ENCODE data around the gene SIPA1L3.
A peak's percentile ranks its signal among the peaks of the same experiment; 100 is the strongest.

SIPA1L3 gene

DNA sequence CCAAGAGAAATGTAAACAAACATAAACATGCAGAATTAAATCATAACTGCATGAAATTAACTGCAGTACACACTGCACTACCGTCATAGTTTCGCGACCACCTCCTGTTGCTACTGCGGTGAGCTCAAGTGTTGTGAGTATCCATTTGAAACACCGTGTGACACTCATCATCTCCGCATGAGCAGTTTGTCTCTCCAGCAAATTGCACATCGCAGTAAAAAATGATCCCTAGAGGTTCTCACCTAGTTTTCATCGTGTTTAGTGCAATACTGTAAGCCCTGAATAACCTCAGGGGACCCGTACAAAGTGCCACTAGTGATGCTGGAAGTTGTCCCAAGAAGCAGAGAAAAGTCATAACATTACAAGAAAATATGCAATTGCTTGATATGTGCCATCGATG, 169.3 kb downstream of the SIPA1L3 start:
- no peak for DNase-seq

DNA sequence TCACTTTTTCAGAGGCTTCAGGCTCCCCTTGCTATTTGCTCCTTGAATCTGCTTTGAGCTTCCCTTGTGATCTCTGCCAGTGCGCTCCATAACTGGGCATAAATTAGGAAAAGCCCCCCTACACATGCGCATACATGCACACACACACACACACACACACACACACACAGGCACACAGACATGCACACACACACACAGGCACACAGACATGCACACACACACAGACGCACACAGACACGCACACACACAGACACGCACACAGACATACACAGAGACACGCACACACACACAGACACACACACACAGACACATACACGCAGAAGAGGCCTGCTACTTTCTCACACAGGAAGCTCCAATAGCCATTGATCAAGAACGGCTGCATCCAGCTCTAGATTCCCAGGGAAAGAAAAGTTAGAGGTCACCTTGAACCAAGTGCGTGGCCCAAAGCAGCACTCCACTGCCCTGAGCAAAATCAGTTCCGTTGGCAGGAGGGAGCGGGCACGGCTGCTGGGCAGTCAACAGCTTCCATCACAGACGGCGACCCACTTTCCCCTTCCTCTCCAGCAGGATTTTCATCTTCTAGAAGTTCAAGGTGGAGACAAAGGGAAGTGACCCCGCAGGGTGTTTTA, 171.4 kb downstream of the SIPA1L3 start:
- no peak for DNase-seq

DNA sequence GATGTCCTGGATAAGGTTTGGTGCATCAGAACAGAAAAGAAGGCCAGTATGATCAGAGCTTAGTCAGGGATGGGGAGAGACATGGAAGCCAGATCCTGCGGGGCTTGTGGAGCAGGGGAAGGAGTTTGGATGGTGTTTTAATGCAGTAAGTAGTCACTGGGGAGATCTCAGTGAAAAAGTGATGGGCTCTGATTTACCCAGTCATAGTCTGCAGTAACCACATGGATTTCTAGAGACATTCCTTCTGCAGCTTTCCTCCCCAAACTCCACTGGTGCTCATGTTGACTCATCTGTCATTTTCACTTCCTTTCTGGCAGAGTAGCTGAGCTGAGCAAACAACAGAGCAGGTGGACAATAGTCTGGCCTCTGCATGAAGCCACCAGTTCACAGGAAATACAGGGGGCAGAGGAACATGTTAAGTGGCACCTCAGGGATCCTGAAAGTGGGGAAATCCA, 172.9 kb downstream of the SIPA1L3 start:
- peak; percentile 98 for DNase-seq

DNA sequence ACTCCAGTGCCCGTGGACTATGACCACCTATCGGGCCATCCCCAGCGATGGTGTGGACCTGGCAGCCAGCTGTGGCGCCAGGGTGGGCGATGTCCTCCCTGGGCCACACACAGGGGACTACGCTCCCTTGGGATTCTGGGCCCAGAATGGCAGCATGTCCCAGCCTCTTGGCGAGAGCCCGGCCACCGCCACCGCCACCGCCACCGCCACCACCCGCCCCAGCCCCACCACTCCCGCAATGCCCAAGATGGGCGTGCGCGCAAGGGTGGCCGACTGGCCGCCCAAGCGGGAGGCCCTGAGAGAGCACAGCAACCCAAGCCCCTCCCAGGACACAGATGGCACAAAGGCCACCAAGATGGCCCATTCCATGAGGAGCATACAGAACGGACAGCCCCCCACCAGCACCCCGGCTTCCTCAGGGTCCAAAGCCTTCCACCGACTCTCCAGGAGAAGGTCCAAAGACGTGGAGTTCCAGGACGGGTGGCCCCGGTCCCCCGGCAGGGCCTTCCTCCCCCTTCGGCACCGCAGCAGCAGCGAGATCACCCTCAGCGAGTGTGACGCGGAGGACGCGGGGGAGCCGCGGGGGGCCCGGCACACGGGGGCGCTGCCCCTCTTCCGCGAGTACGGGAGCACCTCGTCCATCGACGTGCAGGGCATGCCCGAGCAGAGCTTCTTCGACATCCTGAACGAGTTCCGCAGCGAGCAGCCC, 174.7 kb downstream of the SIPA1L3 start:
- DNase-seq = no peak

DNA sequence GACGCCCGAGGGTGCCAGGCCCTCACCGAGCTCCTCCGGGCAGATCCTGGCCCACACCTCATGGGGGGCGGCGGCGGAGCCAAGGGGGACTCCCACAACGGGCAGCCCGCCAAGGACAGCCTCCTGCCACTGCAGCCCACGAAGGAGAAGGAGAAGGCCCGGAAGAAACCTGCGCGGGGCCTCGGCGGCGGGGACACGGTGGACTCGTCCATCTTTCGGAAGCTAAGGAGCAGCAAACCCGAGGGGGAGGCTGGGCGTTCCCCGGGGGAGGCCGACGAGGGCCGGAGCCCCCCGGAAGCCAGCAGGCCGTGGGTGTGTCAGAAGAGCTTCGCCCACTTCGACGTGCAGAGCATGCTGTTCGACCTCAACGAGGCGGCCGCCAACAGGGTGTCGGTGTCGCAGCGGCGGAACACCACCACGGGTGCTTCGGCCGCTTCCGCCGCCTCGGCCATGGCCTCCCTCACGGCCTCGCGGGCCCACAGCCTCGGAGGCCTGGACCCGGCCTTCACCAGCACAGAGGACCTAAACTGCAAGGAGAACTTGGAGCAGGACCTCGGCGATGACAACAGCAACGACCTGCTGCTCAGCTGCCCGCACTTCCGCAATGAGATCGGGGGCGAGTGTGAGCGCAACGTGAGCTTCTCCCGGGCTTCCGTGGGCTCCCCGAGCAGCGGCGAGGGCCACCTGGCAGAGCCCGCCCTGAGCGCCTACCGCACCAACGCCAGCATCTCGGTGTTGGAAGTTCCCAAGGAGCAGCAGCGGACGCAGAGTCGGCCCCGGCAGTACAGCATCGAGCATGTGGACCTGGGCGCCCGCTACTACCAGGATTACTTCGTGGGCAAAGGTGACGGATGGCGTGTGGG, 175.5 kb downstream of the SIPA1L3 start:
- DNase-seq = no peak

DNA sequence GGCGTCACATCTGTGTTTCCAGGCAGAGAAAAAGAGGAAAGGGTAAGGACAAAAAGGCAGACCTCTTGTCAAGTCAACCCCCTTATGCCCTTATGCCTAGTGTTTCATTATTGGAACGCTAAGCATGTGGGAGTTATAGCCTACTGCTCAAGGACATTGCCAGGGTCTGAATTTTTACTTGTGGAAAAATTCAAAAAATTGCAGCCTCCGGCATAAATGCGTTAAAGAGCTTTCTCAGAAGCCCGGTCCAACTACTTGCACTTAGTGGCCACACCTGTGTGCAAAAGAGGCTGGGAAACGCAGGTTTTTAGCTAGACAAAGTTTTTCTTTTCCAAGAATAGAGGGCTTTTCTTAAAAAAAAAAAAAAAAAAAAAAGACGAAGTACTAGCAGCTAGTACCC, 177.2 kb downstream of the SIPA1L3 start:
- no peak for DNase-seq

DNA sequence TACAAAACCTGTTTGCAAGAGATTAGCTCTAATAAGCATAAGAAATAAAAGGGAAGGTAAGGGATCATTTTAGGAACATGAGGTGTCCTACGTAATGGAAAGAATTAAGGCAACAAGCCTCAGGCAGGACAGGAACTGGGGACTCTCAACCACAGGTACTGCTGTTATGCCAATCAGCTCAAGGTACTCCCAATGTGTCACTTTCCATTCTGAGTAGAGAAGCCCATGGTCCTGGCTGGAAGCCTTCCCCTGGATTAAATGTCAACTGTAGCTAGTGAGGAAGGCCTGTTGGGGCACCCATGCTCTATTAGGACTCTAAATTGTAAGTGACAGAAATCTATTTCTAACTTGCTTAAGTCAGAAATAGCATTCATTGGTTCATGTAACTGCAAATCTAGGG, 182.4 kb downstream of the SIPA1L3 start:
- DNase-seq = no peak

DNA sequence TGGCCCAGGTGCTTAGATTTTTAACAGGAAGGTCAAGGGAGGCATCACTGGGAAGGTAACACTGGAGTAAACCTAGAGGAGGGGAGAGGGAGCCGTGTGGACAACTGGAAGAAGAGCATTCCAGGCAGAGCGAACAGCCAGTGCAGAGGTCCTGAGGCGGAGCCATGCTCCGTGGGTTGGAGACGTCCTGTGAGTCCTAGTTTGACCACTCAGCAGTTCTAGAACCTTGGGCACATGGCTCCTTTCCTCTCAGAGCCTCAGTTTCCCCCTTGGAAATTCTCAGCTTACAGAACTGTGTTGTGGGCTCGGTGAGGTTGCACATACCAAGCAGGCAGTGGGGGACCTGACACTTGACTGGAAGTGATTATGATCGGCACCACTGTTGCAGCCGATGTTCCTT, 186.1 kb downstream of the SIPA1L3 start:
- DNase-seq = peak; percentile 36

DNA sequence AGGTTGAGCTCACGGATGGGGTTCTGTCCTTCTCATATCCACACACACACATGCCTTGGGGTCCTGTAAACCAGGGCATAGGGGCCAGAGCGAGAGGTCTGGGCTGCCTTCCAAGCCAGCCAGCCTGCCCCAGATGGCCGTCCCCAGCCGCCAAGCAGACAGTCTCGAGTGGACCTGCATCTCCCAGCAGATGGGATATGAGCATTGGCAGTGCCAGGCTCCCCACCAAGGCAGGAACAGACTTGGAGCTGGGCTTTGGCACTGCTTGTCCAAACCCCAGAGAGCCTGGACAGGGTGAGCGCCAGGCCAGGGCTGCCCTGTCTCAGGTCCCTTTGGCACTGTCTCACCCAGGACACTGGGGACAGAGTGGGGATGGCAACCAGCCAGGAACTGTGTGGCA, 186.6 kb downstream of the SIPA1L3 start:
- DNase-seq = no peak

DNA sequence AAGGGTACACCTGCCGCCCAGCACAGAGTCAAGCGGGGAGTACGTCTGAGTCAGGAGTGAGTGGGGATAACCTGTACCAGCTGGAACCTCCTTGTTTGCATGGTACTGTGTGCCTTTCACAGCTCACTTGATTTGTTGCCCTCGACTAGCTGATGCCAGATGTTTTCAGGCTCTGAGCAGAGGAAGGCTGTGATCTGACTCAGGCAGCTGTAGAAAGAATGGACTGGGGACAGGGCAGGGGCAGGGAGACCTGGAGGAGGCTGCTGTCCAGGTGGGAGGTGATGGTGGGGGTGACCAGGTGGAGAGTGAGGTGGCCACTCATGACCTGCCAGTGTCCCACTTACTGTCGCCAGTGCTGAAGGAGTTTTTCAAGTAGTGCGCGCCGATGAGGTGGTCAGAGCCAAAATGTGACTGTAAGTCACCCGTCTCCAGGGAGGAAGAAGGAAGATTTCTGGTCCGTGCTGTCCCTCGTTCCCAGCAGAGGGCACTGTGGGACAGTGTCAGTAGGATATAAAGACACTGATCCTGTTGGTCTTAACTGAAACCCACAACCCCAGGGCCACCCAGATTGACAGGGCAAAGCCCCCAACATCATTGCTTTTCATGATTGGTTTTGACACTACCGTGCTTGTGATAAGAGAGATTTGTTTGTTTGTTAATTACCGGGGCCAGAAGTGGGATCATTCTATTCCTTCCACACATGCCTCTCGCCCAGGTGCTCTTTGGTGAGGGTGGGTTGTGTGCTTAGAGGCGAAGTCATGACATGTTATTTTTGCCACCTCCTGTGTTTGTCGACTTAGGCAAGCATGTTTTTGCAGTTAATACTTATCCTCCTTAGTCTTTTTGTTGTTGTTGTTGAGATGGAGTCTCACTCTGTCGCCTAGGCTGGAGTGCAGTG, 188.7 kb downstream of the SIPA1L3 start:
- DNase-seq = peak; percentile 99

DNA sequence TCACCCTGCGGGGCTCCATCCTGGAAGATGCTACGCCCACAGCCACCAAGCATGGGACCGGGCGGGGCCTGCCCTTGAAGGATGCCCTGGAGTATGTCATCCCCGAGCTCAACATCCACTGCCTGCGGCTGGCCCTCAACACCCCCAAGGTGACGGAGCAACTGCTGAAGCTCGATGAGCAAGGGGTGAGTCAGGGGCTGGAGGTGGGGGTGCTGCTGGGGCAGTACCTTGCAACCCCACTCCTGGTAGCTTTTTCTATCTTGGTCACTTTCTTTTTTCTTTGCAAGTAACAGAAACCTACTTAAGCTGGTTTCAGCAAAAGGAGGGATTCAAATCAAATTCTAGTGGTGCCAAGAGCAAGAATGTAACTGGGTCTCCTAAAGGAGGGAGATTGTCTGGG, 193.0 kb downstream of the SIPA1L3 start:
- DNase-seq = no peak

DNA sequence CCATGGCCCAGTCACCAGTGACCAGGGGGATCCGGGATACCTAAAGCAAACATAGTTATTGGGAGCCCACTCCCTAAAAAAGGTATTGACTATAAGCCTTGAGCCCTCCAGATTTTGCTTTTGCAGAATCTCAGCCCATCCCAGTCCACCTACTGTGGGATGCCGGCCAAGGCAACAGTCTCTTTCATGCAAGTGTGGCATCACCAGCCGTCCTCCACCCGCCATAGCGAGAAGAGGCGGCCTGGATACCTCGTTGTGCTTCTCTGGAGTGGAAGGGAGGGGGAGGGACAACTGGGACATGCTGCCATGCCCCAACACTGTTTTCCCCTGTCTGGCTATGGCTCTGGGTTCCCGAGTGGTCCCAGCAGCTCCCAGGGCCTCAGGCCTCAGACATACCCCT, 193.6 kb downstream of the SIPA1L3 start:
- DNase-seq = no peak

DNA sequence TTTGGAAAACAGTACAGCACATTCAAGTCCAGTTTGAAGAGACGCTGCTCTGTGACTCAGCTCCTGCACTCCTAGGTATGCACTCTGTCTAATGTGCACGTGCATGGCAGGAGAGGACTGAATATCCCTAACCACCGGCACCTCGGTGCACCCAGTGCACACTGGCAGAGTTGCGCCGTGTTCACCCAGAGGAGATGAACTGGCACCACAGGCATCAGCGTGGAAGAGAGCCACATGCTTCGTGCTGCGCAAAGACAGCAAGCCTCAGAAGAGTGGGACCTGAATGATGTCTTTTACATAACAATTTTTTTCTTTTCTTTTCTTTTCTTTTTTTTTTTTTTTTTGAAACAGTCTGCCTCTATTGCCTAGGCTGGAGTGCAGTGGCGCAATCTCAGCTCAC, 194.7 kb downstream of the SIPA1L3 start:
- DNase-seq = no peak

DNA sequence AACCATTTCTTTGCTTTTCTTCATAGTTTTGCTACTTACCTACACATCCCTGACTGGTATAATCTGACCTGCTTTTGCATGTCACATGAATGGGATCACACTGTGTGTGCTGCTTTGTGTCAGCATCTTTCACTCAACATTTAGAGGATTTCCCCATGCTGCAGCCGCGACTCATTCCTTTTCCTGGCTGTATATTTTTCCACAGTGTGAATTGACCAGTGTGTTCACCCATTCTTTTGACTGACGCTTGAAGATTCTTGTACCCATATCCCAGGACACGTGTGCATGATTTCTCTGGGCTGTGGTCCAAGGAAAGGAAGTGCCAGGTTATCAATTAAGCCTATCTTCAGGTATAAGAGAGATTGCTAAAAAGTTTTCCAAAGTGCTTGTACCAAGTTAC, 198.6 kb downstream of the SIPA1L3 start:
- DNase-seq = no peak

DNA sequence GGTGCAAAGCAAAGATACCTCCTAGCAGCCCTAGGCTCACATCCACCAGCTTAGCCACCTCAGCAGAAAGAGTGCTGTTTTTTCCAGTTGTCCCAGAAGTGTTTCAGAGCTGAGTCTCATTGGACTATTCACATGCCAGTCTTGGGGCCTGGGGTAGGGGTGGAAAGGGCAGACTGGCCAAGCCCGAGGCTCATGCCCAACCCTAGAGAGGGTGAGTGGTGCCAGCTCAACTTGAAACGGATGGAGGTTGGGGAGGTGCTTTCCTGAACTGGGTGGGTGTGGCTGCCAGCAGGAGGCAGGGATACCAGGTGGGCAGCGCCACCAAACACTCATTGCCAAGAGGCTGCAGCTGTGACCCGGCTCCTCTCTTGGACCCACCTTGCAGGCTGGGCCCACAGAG, 200.1 kb downstream of the SIPA1L3 start:
- no peak for DNase-seq

DNA sequence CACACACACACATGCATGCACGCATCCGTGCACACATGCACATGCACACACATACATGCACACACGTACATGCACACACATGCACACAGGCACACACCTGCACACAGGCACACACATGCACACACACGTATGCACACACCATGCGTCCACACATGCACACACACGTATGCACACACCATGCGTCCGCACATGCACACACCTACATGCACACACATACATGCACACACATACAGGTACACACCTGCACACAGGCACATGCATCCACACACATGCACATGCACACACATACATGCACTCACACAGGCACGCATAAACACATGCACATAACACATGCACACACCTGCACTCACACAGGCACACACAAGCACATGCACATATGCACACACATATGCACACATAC, 204.9 kb downstream of the SIPA1L3 start:
- DNase-seq = no peak

DNA sequence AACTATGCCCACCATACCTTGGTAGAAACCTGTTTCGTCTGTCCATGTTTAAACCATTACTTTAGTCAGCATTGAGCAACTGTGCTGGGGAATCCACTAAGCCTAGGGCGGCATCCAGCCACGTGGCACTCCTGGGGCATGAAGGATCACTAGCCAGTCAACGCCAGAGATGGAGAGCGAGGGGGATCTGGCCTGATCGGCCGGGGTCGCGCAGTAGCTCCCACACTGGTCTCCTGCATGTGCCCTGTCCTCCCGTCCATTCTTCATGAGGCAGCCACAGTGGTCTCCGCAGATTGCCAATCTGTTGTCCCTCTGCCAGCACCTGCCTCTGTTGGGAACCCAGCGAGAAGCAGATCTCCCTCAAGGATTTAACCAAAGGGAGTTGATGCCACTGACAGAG, 207.6 kb downstream of the SIPA1L3 start:
- DNase-seq = no peak

DNA sequence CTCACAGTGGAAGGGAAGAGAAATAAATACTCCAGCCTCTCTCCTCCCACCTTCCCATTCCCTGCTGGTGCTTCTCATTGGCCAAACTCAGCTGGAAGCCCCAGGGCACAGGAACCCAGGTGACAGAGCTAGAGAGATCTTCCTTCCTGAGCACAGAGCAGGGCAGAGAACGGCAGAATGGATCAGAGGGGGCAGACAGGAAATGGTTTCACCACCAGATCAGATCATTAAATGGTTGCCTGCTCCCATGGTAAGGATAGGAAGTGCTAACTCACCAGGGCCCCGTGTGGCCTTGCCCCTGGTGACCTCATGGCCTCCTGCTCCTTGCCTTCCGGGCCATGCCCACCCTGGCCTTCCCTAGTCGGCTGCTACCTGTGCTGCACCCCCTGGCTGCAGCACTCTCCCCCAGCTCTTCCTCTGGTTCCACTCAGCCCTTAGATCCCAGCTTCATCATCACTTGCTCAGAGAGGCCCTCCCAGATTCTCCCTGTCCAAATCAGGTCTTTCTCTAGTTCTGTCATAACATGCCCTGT, 208.3 kb downstream of the SIPA1L3 start:
- DNase-seq = no peak

DNA sequence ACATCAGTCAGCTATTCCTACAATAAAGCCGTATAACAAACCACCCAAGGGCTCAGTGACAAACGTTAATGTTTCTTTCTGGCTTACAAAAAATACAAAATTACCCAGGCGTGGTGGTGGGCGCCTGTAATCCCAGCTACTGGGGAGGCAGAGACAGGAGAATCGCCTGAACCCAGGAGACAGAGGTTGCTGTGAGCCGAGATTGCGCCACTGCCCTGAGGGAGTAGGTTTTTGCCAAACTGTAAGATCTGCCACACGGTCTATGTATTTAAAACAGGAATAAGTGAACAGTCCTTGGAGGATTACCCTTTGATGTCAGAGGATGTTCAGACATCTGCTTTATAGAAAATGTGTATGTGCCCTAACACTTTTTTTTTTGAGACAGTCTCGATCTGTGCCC, 211.2 kb downstream of the SIPA1L3 start:
- no peak for DNase-seq

DNA sequence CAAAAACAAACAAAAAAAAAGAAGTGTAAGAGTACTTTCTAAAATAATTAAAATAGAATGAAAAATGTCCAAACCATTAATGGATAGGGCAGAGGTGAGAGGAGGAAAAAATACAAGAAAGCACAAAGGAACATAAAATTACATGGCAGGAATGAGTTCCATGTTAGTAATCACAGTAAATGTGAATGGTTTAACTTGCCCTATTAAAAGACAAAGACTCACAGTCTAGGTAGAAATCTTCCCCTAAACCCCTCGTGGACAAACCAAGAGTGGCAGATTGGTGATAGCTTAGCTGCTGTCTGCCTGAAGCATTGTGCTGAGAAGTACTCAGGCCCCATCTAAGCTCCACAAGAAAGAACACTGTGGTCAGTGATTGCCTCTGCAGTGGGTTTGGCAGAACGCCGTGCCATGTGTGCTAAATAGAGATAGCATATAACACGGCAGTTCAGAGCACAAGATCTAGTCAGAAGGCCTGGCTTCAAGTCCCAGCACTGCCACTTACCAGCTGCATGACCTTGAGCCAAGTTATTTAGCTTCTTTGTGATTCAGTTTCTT, 213.5 kb downstream of the SIPA1L3 start:
- DNase-seq = no peak

DNA sequence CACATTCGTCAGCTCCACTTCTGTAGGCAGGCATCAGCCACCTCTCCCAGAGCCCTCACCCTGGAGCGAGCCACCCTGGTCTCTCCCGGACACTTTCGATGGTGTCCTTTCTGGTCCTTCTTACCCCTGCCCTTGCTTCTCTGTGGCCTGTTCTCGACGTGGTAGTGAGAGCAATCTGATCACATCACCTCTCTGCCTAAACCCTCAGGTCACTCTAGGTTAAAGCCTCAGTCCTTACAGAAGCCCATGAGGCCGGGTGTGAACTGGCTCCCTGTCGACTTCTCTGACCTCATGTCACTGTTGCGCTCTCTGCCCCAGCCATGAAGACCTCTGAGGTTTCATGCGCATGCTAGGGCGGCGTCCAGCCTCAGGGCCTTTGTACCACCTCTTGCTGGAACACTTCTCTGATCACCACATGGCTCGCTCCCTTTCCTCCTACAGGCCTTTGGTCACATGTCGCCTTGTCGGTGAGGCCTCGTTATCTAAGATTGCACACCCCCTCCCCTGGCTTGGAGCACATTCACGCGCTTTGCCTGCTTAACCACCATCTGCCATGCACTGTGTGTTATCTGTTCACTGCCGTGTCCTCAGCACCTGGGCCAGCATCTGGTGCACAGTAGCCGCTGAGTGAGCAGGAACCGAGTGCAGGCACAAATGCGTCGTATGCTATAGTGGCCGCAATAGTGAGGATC, 215.5 kb downstream of the SIPA1L3 start:
- no peak for DNase-seq

DNA sequence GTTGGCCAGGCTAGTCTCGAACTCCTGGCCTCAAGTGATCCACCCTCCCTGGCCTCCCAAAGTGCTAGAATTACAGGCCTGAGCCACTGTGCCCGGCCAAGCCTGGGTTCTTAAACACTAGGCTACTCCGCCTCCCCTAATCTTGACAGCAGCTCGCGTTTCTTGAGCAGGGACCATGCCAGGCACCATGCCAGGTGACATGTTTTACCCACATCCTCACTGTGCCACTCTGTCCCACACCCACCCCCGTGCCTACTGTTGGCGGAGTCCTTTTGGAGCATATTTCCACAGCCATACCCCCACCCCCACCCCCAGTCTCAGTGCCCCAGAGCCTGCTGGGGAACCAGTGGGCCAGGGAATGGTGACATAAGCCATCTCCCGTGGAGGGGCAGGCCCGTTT, 218.2 kb downstream of the SIPA1L3 start:
- no peak for DNase-seq

Data from DMS53 (cell line).